Measurements from ENCODE around the gene ANGPTL5. TPM values are rescaled to one million over a fixed set of nuclear protein-coding genes. Genes with fewer than 3 reads are reported as not detected.

Gene ANGPTL5
- total RNA-seq, 1 experiment from 2014 or later = not detected

DNA sequence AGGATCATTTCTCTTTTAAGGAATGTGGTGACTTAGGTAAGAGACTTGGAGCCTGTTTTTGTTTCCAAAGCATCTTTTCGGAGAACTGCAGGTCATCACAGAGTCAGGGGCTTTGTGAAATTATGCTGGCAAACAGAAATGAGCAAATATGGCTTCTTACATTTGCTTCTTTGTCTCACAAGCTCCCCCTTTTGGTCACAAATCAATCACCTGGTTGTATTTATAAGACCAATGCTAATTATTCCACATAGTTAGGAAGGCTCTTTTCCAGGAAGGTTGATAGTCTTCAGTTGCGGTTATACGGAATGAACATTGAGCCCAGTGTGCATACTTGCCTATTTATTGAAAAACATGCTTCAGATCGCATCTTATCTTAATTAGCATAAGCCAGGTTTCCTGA is 36.1 kb downstream of the ANGPTL5 start:
- H3K9me2 ChIP-seq (ENCODE audit: insufficient read depth) = no peaks in the 10 kb centered on the region
- H3K36me3 ChIP-seq (ENCODE audit: low read depth) = no peaks in the 10 kb centered on the region
- H2AFZ ChIP-seq = no peak overlapping the region
- no peaks in the 10 kb centered on the region for H3F3A ChIP-seq (ENCODE audit: insufficient read depth, low read depth)
- H3K4me1 ChIP-seq (replicated peaks; ENCODE audit: insufficient read depth) = no peaks in the 10 kb centered on the region
- TF ChIP-seq, protein P1, sequence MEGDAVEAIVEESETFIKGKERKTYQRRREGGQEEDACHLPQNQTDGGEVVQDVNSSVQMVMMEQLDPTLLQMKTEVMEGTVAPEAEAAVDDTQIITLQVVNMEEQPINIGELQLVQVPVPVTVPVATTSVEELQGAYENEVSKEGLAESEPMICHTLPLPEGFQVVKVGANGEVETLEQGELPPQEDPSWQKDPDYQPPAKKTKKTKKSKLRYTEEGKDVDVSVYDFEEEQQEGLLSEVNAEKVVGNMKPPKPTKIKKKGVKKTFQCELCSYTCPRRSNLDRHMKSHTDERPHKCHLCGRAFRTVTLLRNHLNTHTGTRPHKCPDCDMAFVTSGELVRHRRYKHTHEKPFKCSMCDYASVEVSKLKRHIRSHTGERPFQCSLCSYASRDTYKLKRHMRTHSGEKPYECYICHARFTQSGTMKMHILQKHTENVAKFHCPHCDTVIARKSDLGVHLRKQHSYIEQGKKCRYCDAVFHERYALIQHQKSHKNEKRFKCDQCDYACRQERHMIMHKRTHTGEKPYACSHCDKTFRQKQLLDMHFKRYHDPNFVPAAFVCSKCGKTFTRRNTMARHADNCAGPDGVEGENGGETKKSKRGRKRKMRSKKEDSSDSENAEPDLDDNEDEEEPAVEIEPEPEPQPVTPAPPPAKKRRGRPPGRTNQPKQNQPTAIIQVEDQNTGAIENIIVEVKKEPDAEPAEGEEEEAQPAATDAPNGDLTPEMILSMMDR (conservative IDR thresholded peaks at IDR 0.05) = peak; percentile 60
- no peak for TF ChIP-seq EZH2 (IDR thresholded peaks at IDR 0.05; ENCODE audit: low read depth)
- intact Hi-C loops (cut with micrococcal nuclease; ENCODE audit: unreplicated experiment) = no loop called here
- no peak overlapping the region for H3K4me2 ChIP-seq
- peak in 1 of 2 experiments; percentile 47 for DNase-seq
- H3K79me2 ChIP-seq (ENCODE audit: low read depth) = no peaks in the 10 kb centered on the region
- no TSS peak for BruUV-seq (replicated peaks)
- no peaks in the 10 kb centered on the region for H3K27me3 ChIP-seq (ENCODE audit: insufficient read depth, low read depth)
- no peak overlapping the region for H3K27ac ChIP-seq
- H4K20me1 ChIP-seq (ENCODE audit: insufficient read depth) = no peaks in the 10 kb centered on the region
- no peaks in the 10 kb centered on the region for H3K9me3 ChIP-seq (ENCODE audit: insufficient read depth, low read depth)
- CTCF ChIA-PET = interaction anchor here (0.7 kb wide), 1 partner anchor 687 kb away, joined by 4 read pairs; no protein-coding TSS in a partner anchor
- POLR2A ChIA-PET (ENCODE audit: unreplicated experiment) = no interaction called here
- H3K4me3 ChIP-seq = no peak overlapping the region

DNA sequence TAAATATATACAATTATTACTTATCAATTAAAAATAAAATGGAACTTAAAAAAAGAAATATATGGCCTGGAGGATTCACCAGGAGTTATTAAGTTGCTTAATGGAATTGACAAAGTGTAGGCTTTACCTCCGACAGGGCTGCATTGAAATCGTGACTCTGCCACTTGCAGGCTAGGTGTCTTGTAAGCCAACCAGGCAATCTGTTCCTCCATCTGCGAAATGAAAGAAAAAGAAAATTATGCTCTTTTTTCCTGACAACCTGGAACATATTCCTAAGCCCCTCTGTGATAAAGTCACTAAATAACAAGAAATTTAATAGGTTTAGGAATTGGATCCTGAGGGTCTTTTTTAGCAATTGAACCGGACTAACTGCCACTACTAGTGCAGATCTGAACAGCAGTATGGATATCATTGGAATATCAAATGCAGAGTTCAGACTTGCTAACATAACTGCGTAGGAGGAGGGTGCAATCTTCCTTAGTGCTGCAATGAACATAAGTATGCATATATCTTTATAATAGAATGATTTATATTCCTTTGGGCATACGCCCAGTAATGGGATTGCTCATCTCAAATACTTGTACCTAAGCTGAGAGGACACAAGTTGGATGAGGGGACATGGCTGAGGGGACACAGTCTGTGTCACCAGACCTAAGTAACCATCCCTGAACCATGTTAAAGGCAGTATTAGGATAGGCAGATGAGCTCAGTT is 44.0 kb downstream of the ANGPTL5 start:
- POLR2A ChIA-PET (ENCODE audit: unreplicated experiment) = no interaction called here
- no peak overlapping the region for H3K27ac ChIP-seq
- CTCF ChIA-PET = no interaction called here

DNA sequence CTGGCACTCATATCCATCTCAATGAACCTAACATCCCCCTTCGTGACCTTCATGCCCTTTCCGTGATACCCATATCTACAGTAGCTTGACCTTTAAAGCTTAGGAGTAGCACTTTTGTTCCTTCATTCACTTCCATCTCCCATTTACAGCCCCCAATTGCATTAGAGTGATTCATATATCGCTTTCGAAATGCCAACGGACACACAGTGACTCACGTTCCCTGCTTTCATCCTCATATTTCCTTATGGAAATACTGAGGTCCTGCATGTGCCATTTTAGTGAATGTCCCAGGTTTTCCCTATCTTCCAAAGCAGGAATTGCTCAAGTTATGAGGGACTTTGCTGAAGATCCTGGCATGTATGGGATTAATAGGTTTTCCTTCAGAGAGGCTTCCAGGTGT is 45.8 kb downstream of the ANGPTL5 start:
- no peak overlapping the region for H3K4me3 ChIP-seq
- H3K9me2 ChIP-seq (ENCODE audit: insufficient read depth) = no peaks in the 10 kb centered on the region
- DNase-seq = no peak
- ChIA-PET CTCF (no interaction called here), POLR2A (ENCODE audit: unreplicated experiment) (no interaction called here)
- no peak overlapping the region for H3K27ac ChIP-seq
- no peak overlapping the region for H3K4me2 ChIP-seq
- TF ChIP-seq, protein P1 (conservative IDR thresholded peaks at IDR 0.05) = no peak
- TF ChIP-seq EZH2 (IDR thresholded peaks at IDR 0.05; ENCODE audit: low read depth) = no peak
- no peaks in the 10 kb centered on the region for H3K36me3 ChIP-seq (ENCODE audit: low read depth)
- intact Hi-C loops (cut with micrococcal nuclease; ENCODE audit: unreplicated experiment) = no loop called here
- H3K27me3 ChIP-seq (ENCODE audit: insufficient read depth, low read depth) = no peaks in the 10 kb centered on the region
- no peaks in the 10 kb centered on the region for H3K79me2 ChIP-seq (ENCODE audit: low read depth)
- no TSS peak for BruUV-seq (replicated peaks)
- no peaks in the 10 kb centered on the region for H4K20me1 ChIP-seq (ENCODE audit: insufficient read depth)
- peaks cover 19% of the 10 kb centered on the region for H3K9me3 ChIP-seq (ENCODE audit: insufficient read depth, low read depth)
- H3F3A ChIP-seq (ENCODE audit: insufficient read depth, low read depth) = peaks cover 20% of the 10 kb centered on the region
- peaks cover 26% of the 10 kb centered on the region for H3K4me1 ChIP-seq (replicated peaks; ENCODE audit: insufficient read depth)
- H2AFZ ChIP-seq = no peak overlapping the region; the same call in 1 of the 2 replicates

More for the DNA sequence above, 44.0 kb downstream of the ANGPTL5 start:
- Histone ChIP-seq H3F3A (ENCODE audit: insufficient read depth, low read depth) (peaks cover 7% of the 10 kb centered on the region), H3K9me3 (ENCODE audit: insufficient read depth, low read depth) (peaks cover 15% of the 10 kb centered on the region), H2AFZ (no peak overlapping the region), H3K79me2 (ENCODE audit: low read depth) (no peaks in the 10 kb centered on the region), H3K9me2 (ENCODE audit: insufficient read depth) (no peaks in the 10 kb centered on the region), H3K4me1 (replicated peaks; ENCODE audit: insufficient read depth) (peaks cover 10% of the 10 kb centered on the region), H3K27me3 (ENCODE audit: insufficient read depth, low read depth) (no peaks in the 10 kb centered on the region), H3K36me3 (ENCODE audit: low read depth) (no peaks in the 10 kb centered on the region), H4K20me1 (ENCODE audit: insufficient read depth) (no peaks in the 10 kb centered on the region), H3K4me2 (no peak overlapping the region), H3K4me3 (no peak overlapping the region)
- intact Hi-C loops (cut with micrococcal nuclease; ENCODE audit: unreplicated experiment) = no loop called here
- DNase-seq = no peak
- TF ChIP-seq EZH2 (IDR thresholded peaks at IDR 0.05; ENCODE audit: low read depth) = no peak
- BruUV-seq (replicated peaks) = no TSS peak
